Activated T-helper 2 cell treated with anti-CD3 and anti-CD28 coated beads, Interferon-gamma antibody, Interleukin-2, Interleukin-4, amounts not matched to agents 10 μg/mL and 5 μg/mL and 100 μg/mL, durations not matched to agents 14 hours and 24 hours and 36 hours (primary cell): ENCODE results near the gene DEDD2. TPM values are rescaled to one million over a fixed set of nuclear protein-coding genes. Genes with fewer than 3 reads are reported as not detected.

Source experiments
- DNase-seq: peaks from one replicate; pipeline ENCODE4 v3.0.0; 2021; ENCODE audit warnings: low spot score
- H3K27ac Mint-ChIP-seq: one replicate; pipeline ENCODE4 v1.8.0; 2021; ENCODE audit warnings: mixed read lengths
- H3K27me3 Mint-ChIP-seq: one replicate; pipeline ENCODE4 v1.8.0; 2021; ENCODE audit warnings: low read depth, mixed read lengths
- H3K36me3 Mint-ChIP-seq: one replicate; pipeline ENCODE4 v1.8.0; 2021; ENCODE audit warnings: low read depth, mixed read lengths
- H3K4me1 Mint-ChIP-seq: one replicate; pipeline ENCODE4 v1.8.0; 2021; ENCODE audit warnings: low read depth, mixed read lengths
- H3K4me3 Mint-ChIP-seq: one replicate; pipeline ENCODE4 v1.8.0; 2021; ENCODE audit warnings: low read depth, mild to moderate bottlenecking, moderate library complexity, mixed read lengths
- H3K9me3 Mint-ChIP-seq: one replicate; pipeline ENCODE4 v1.8.0; 2021; ENCODE audit warnings: mixed read lengths
- intact Hi-C: fragments of 100-400 bp; cut with micrococcal nuclease; formaldehyde crosslinking; loops from one replicate; pipeline ENCODE4 v1.15.1; 2023
- total RNA-seq: library from RNA; stranded (reverse); gene quantifications from 2 replicates; pipeline ENCODE4 v1.2.3, GENCODE V29; 2022

The DEDD2 gene
- total RNA-seq, 1 donor from 2014 or later, result 33.6 TPM

- Mint-ChIP-seq H3K4me1 (peaks cover 48% of the 10 kb centered on the region), H3K9me3 (peaks cover 13% of the 10 kb centered on the region), H3K4me3 (peak overlapping the region; percentile 33), H3K27ac (peak overlapping the region; percentile 72), H3K27me3 (no peaks in the 10 kb centered on the region), H3K36me3 (peaks cover 63% of the 10 kb centered on the region)
- intact Hi-C loops, result no loop called here
- no peak for DNase-seq
These were observed 20.1 kb downstream of the DEDD2 start for GRCh38 chr19:42197375-42197817.

- Mint-ChIP-seq H3K27me3 (no peaks in the 10 kb centered on the region), H3K9me3 (peaks cover 17% of the 10 kb centered on the region), H3K4me1 (peaks cover 49% of the 10 kb centered on the region), H3K27ac (no peak overlapping the region), H3K36me3 (peaks cover 57% of the 10 kb centered on the region), H3K4me3 (no peak overlapping the region)
- intact Hi-C loops, result no loop called here
- no peak for DNase-seq
These were observed 21.2 kb downstream of the DEDD2 start for GRCh38 chr19:42196011-42197001.

- peaks cover 35% of the 10 kb centered on the region for H3K36me3 Mint-ChIP-seq
- intact Hi-C loops, result no loop called here
- peak overlapping the region; percentile 26 for H3K27ac Mint-ChIP-seq
- DNase-seq, result no peak
- no peak overlapping the region for H3K4me3 Mint-ChIP-seq
- H3K27me3 Mint-ChIP-seq, result no peaks in the 10 kb centered on the region
- peaks cover 17% of the 10 kb centered on the region for H3K9me3 Mint-ChIP-seq
- H3K4me1 Mint-ChIP-seq, result peaks cover 33% of the 10 kb centered on the region
These were observed 23.8 kb downstream of the DEDD2 start for GRCh38 chr19:42193706-42194105.

GRCh38 chr19:42193294-42193693 is 24.2 kb downstream of the DEDD2 start:
- DNase-seq, result no peak
- H3K9me3 Mint-ChIP-seq, result peaks cover 17% of the 10 kb centered on the region
- H3K27me3 Mint-ChIP-seq, result no peaks in the 10 kb centered on the region
- intact Hi-C loops, result no loop called here
- H3K36me3 Mint-ChIP-seq, result peaks cover 32% of the 10 kb centered on the region
- no peak overlapping the region for H3K4me3 Mint-ChIP-seq
- H3K27ac Mint-ChIP-seq, result no peak overlapping the region
- H3K4me1 Mint-ChIP-seq, result peaks cover 30% of the 10 kb centered on the region

GRCh38 chr19:42191855-42192254 is 25.6 kb downstream of the DEDD2 start:
- intact Hi-C loops, result no loop called here
- H3K36me3 Mint-ChIP-seq, result peaks cover 25% of the 10 kb centered on the region
- H3K4me1 Mint-ChIP-seq, result peaks cover 25% of the 10 kb centered on the region
- no peak overlapping the region for H3K4me3 Mint-ChIP-seq
- H3K27ac Mint-ChIP-seq, result peak overlapping the region; percentile 60
- no peaks in the 10 kb centered on the region for H3K27me3 Mint-ChIP-seq
- H3K9me3 Mint-ChIP-seq, result peaks cover 17% of the 10 kb centered on the region
- DNase-seq, result no peak

GRCh38 chr19:42191330-42191729 is 26.1 kb downstream of the DEDD2 start:
- peaks cover 17% of the 10 kb centered on the region for H3K9me3 Mint-ChIP-seq
- no peak overlapping the region for H3K4me3 Mint-ChIP-seq
- intact Hi-C loops, result no loop called here
- H3K36me3 Mint-ChIP-seq, result peaks cover 19% of the 10 kb centered on the region
- H3K4me1 Mint-ChIP-seq, result peaks cover 30% of the 10 kb centered on the region
- H3K27me3 Mint-ChIP-seq, result no peaks in the 10 kb centered on the region
- H3K27ac Mint-ChIP-seq, result peak overlapping the region; percentile 8
- DNase-seq, result no peak

- peaks cover 15% of the 10 kb centered on the region for H3K9me3 Mint-ChIP-seq
- no peak overlapping the region for H3K27ac Mint-ChIP-seq
- intact Hi-C loops, result no loop called here
- DNase-seq, result no peak
- no peak overlapping the region for H3K4me3 Mint-ChIP-seq
- peaks cover 47% of the 10 kb centered on the region for H3K4me1 Mint-ChIP-seq
- H3K36me3 Mint-ChIP-seq, result peaks cover 13% of the 10 kb centered on the region
- H3K27me3 Mint-ChIP-seq, result no peaks in the 10 kb centered on the region
These were observed 28.3 kb downstream of the DEDD2 start for GRCh38 chr19:42189133-42189532.

- DNase-seq, result no peak
- peaks cover 10% of the 10 kb centered on the region for H3K9me3 Mint-ChIP-seq
- no peak overlapping the region for H3K4me3 Mint-ChIP-seq
- intact Hi-C loops, result no loop called here
- no peaks in the 10 kb centered on the region for H3K27me3 Mint-ChIP-seq
- H3K27ac Mint-ChIP-seq, result no peak overlapping the region
- H3K4me1 Mint-ChIP-seq, result peaks cover 45% of the 10 kb centered on the region
- peaks cover 8% of the 10 kb centered on the region for H3K36me3 Mint-ChIP-seq
These were observed 28.8 kb downstream of the DEDD2 start for GRCh38 chr19:42188665-42189064.

- Mint-ChIP-seq H3K27ac (peak overlapping the region; percentile 78), H3K27me3 (peaks cover 8% of the 10 kb centered on the region), H3K9me3 (no peaks in the 10 kb centered on the region), H3K4me1 (peaks cover 31% of the 10 kb centered on the region), H3K4me3 (peak overlapping the region; percentile 34), H3K36me3 (no peaks in the 10 kb centered on the region)
- DNase-seq, result peak; percentile 44
- intact Hi-C loops, result loop anchor here (1.0 kb wide), 1 partner anchor 77 kb away; no protein-coding TSS in a partner anchor
These were observed 32.2 kb downstream of the DEDD2 start for GRCh38 chr19:42185277-42185676.

- intact Hi-C loops, result loop anchor here (1.0 kb wide), 1 partner anchor 51 kb away; no protein-coding TSS in a partner anchor
- H3K4me3 Mint-ChIP-seq, result no peak overlapping the region
- H3K4me1 Mint-ChIP-seq, result peaks cover 29% of the 10 kb centered on the region
- peaks cover 14% of the 10 kb centered on the region for H3K27me3 Mint-ChIP-seq
- peak; percentile 56 for DNase-seq
- no peaks in the 10 kb centered on the region for H3K9me3 Mint-ChIP-seq
- no peaks in the 10 kb centered on the region for H3K36me3 Mint-ChIP-seq
- peak overlapping the region; percentile 56 for H3K27ac Mint-ChIP-seq
These were observed 33.0 kb downstream of the DEDD2 start for GRCh38 chr19:42184401-42184861.

- intact Hi-C loops, result no loop called here
- H3K4me3 Mint-ChIP-seq, result no peak overlapping the region
- no peaks in the 10 kb centered on the region for H3K9me3 Mint-ChIP-seq
- no peak overlapping the region for H3K27ac Mint-ChIP-seq
- peaks cover 38% of the 10 kb centered on the region for H3K27me3 Mint-ChIP-seq
- no peaks in the 10 kb centered on the region for H3K36me3 Mint-ChIP-seq
- no peak for DNase-seq
- H3K4me1 Mint-ChIP-seq, result peaks cover 12% of the 10 kb centered on the region
These were observed 38.4 kb downstream of the DEDD2 start for GRCh38 chr19:42178791-42179674.

GRCh38 chr19:42177686-42178019 is 39.8 kb downstream of the DEDD2 start:
- H3K4me3 Mint-ChIP-seq, result no peak overlapping the region
- peaks cover 7% of the 10 kb centered on the region for H3K4me1 Mint-ChIP-seq
- DNase-seq, result no peak
- H3K9me3 Mint-ChIP-seq, result no peaks in the 10 kb centered on the region
- peaks cover 43% of the 10 kb centered on the region for H3K27me3 Mint-ChIP-seq
- intact Hi-C loops, result loop anchor here (2.0 kb wide), 2 partner anchors 21 to 45 kb away; partner anchors contain the start of gene POU2F2
- no peaks in the 10 kb centered on the region for H3K36me3 Mint-ChIP-seq
- no peak overlapping the region for H3K27ac Mint-ChIP-seq
